Measurements from ENCODE around the gene EYS. TPM values are rescaled to one million over a fixed set of nuclear protein-coding genes. Genes with fewer than 3 reads are reported as not detected.

EYS gene
- total and polyA plus RNA-seq, 9 of the 15 experiments (the other 6 are each of a cell fraction or from before 2014, with no cell fraction given) = 0.03 to 0.36 (median 0.10) TPM; not detected in 2

DNA sequence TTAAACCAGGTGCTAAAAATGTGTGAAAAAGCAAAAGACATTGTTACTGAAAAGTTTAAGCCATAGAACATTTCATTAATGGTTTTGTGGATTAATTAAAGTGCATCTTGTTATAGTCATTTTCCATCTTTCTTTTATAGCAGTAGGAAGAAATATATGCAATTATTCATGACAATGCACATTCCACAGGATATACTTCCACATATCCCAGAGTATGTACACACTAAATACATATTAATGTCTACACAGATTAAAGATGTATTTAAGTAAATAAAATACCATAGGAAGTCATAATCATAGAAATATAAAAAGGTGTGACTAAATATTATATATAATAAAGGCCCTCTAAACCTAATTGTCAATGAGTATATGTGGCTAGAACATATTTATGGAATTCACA is 1492.7 kb downstream of the EYS start:
- H3K4me1 ChIP-seq (replicated peaks in 1 of 2; ENCODE audit: control insufficient read depth in 2 of 2, insufficient read depth in 2 of 2, low read length in 2 of 2) = no peaks in the 10 kb centered on the region
- H3K27ac ChIP-seq (ENCODE audit: extremely low read depth, low read depth, low read length) = no peak overlapping the region
- DNase-seq (ENCODE audit: extremely low read depth in 1 of 4, low spot score in 3 of 4) = no peak
- no peaks in the 10 kb centered on the region for H3K9me3 ChIP-seq (replicated peaks; ENCODE audit: control insufficient read depth, insufficient read depth, low read depth, low read length)
- no peaks in the 10 kb centered on the region for H3K27me3 ChIP-seq (ENCODE audit: control insufficient read depth in 2 of 2, insufficient read depth in 2 of 2, low read length in 2 of 2)
- in situ Hi-C loops (cut with MboI) (no loop called here), intact Hi-C loops (cut with micrococcal nuclease) (no loop called here)
- BruUV-seq (replicated peaks) = no TSS peak
- ChIA-PET CTCF (ENCODE audit: low intra/inter-chr PET ratio) (no interaction called here), POLR2A (no interaction called here)
- H3K9me1 ChIP-seq (ENCODE audit: control insufficient read depth, insufficient read depth, low read length) = no peaks in the 10 kb centered on the region
- no peak for FAIRE-seq
- no peaks in the 10 kb centered on the region for H4K20me1 ChIP-seq (replicated peaks; ENCODE audit: control insufficient read depth, insufficient read depth, low read length)
- H3K4me2 ChIP-seq (ENCODE audit: insufficient read depth, low read length) = no peak overlapping the region
- H3K4me3 ChIP-seq = no peak overlapping the region
- no peak overlapping the region for H2AFZ ChIP-seq (ENCODE audit: low read depth, low read length)
- no peak overlapping the region for H3K9ac ChIP-seq (ENCODE audit: insufficient read depth in 1 of 2, low read depth in 2 of 2, low read length in 2 of 2)
- no peak for TF ChIP-seq EP300 (IDR thresholded peaks at IDR 0.05; ENCODE audit: low read length)
- TF ChIP-seq, protein P1, sequence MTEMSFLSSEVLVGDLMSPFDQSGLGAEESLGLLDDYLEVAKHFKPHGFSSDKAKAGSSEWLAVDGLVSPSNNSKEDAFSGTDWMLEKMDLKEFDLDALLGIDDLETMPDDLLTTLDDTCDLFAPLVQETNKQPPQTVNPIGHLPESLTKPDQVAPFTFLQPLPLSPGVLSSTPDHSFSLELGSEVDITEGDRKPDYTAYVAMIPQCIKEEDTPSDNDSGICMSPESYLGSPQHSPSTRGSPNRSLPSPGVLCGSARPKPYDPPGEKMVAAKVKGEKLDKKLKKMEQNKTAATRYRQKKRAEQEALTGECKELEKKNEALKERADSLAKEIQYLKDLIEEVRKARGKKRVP (CRISPR knock-in tag; IDR thresholded peaks at IDR 0.05) = no peak
- no peak for TF ChIP-seq E2F3 (CRISPR knock-in tag; IDR thresholded peaks at IDR 0.05)
- TF ChIP-seq ESRRB (CRISPR knock-in tag; IDR thresholded peaks at IDR 0.05; ENCODE audit: borderline replicate concordance) = no peak
- no peak for TF ChIP-seq L3MBTL2 (IDR thresholded peaks at IDR 0.05)
- TF ChIP-seq, protein P2, sequence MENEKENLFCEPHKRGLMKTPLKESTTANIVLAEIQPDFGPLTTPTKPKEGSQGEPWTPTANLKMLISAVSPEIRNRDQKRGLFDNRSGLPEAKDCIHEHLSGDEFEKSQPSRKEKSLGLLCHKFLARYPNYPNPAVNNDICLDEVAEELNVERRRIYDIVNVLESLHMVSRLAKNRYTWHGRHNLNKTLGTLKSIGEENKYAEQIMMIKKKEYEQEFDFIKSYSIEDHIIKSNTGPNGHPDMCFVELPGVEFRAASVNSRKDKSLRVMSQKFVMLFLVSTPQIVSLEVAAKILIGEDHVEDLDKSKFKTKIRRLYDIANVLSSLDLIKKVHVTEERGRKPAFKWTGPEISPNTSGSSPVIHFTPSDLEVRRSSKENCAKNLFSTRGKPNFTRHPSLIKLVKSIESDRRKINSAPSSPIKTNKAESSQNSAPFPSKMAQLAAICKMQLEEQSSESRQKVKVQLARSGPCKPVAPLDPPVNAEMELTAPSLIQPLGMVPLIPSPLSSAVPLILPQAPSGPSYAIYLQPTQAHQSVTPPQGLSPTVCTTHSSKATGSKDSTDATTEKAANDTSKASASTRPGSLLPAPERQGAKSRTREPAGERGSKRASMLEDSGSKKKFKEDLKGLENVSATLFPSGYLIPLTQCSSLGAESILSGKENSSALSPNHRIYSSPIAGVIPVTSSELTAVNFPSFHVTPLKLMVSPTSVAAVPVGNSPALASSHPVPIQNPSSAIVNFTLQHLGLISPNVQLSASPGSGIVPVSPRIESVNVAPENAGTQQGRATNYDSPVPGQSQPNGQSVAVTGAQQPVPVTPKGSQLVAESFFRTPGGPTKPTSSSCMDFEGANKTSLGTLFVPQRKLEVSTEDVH (IDR thresholded peaks at IDR 0.05; ENCODE audit: low read depth, partially characterized antibody) = no peak
- TF ChIP-seq, protein P3, sequence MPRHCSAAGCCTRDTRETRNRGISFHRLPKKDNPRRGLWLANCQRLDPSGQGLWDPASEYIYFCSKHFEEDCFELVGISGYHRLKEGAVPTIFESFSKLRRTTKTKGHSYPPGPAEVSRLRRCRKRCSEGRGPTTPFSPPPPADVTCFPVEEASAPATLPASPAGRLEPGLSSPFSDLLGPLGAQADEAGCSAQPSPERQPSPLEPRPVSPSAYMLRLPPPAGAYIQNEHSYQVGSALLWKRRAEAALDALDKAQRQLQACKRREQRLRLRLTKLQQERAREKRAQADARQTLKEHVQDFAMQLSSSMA (CRISPR knock-in tag; IDR thresholded peaks at IDR 0.05) = no peak
- no peak for TF ChIP-seq MED1 (CRISPR knock-in tag; IDR thresholded peaks at IDR 0.05; ENCODE audit: borderline replicate concordance)
- no peak for TF ChIP-seq IFI16 (CRISPR knock-in tag; IDR thresholded peaks at IDR 0.05)
- TF ChIP-seq ILF3 (IDR thresholded peaks at IDR 0.05; ENCODE audit: borderline replicate concordance) = no peak
- no peaks in the 10 kb centered on the region for H3K79me2 ChIP-seq (ENCODE audit: control insufficient read depth, insufficient read depth, low read length)
- H3K36me3 ChIP-seq (ENCODE audit: control insufficient read depth, insufficient read depth, low read length) = no peaks in the 10 kb centered on the region
- no peak for ATAC-seq
